Liver (tissue), 9 donors: ENCODE results near the gene KRTAP10-9. TPM values are rescaled to one million over a fixed set of nuclear protein-coding genes. Genes with fewer than 3 reads are reported as not detected.

ENCODE experiments used
- DNase-seq: peaks from one replicate; pipeline ENCODE4 v3.0.0-alpha.2; 2017; ENCODE audit warnings: low spot score
- H3K27ac ChIP-seq, 2 donors: one replicate each; pipeline ENCODE4 v1.7.0; 2013; ENCODE audit warnings: inconsistent platforms in 2 of 2, low read length in 2 of 2, control low read depth in 1 of 2, low read depth in 1 of 2, mild to moderate bottlenecking in 1 of 2
- H3K27me3 ChIP-seq, 4 donors: one replicate each; pipeline versions ENCODE4 v1.6.1 to v1.7.0; 2013; ENCODE audit warnings: low read length in 3 of 4, inconsistent platforms in 1 of 4, mild to moderate bottlenecking in 1 of 4, moderate library complexity in 1 of 4; ENCODE audit not compliant: control insufficient read depth in 4 of 4, insufficient read depth in 4 of 4
- H3K36me3 ChIP-seq, 4 donors: one replicate each; pipeline versions ENCODE4 v1.6.1 to v1.7.0; 2013; ENCODE audit warnings: low read length in 3 of 4, mild to moderate bottlenecking in 3 of 4, low read depth in 1 of 4, moderate library complexity in 1 of 4; ENCODE audit not compliant: control insufficient read depth in 4 of 4, insufficient read depth in 3 of 4
- H3K4me1 ChIP-seq, 4 donors: one replicate each; pipeline versions ENCODE4 v1.6.1 to v1.7.0; 2013; ENCODE audit warnings: low read length in 3 of 4, mild to moderate bottlenecking in 3 of 4, moderate library complexity in 1 of 4; ENCODE audit not compliant: control insufficient read depth in 4 of 4, insufficient read depth in 4 of 4
- H3K4me3 ChIP-seq, 3 donors: one replicate each; pipeline versions ENCODE4 v1.6.1 to v1.7.0; 2013; ENCODE audit warnings: low read length in 3 of 3, control low read depth in 1 of 3, low read depth in 1 of 3, mild to moderate bottlenecking in 1 of 3
- H3K9ac ChIP-seq, 2 donors: one replicate each; pipeline ENCODE4 v1.7.0; 2013; ENCODE audit warnings: low read length in 2 of 2, mild to moderate bottlenecking in 2 of 2, moderate library complexity in 2 of 2, control low read depth in 1 of 2, low read depth in 1 of 2
- H3K9me3 ChIP-seq, 4 donors: one replicate each; pipeline versions ENCODE4 v1.6.1 to v1.7.0; 2013; ENCODE audit warnings: low read length in 3 of 4; ENCODE audit not compliant: control insufficient read depth in 4 of 4
- FOXA1 ChIP-seq: IDR thresholded peaks from 2 replicates; pipeline ENCODE4 v1.6.1; 2016; ENCODE audit warnings: antibody characterized with exemption
- FOXA2 ChIP-seq: IDR thresholded peaks from 2 replicates; pipeline ENCODE4 v1.6.1; 2016; ENCODE audit warnings: antibody characterized with exemption
- GABPA ChIP-seq, 2 donors: IDR thresholded peaks in 1 of 2; conservative IDR thresholded peaks in 1 of 2; 2 replicates each; pipeline ENCODE4 v1.6.1; 2016; ENCODE audit warnings: antibody characterized with exemption in 2 of 2, mild to moderate bottlenecking in 1 of 2, moderate library complexity in 1 of 2
- HNF4A ChIP-seq, 2 donors: conservative IDR thresholded peaks; 2 replicates each; pipeline ENCODE4 v1.6.1; 2016; ENCODE audit warnings: antibody characterized with exemption in 2 of 2, mild to moderate bottlenecking in 2 of 2
- HNF4G ChIP-seq: IDR thresholded peaks from 2 replicates; pipeline ENCODE4 v1.6.1; 2016; ENCODE audit warnings: antibody characterized with exemption
- JUND ChIP-seq, 2 donors: IDR thresholded peaks; 2 replicates each; pipeline ENCODE4 v1.6.1; 2016; ENCODE audit warnings: antibody characterized with exemption in 2 of 2
- MAX ChIP-seq: IDR thresholded peaks from 2 replicates; pipeline ENCODE4 v1.6.1; 2016; ENCODE audit warnings: antibody characterized with exemption
- NR2F2 ChIP-seq: IDR thresholded peaks from 2 replicates; pipeline ENCODE4 v1.6.1; 2016; ENCODE audit warnings: antibody characterized with exemption
- RAD21 ChIP-seq, 2 donors: IDR thresholded peaks; 2 replicates each; pipeline ENCODE4 v1.6.1; 2016; ENCODE audit warnings: antibody characterized with exemption in 2 of 2, mild to moderate bottlenecking in 2 of 2
- RXRA ChIP-seq, 2 donors: IDR thresholded peaks; 2 replicates each; pipeline ENCODE4 v1.6.1; 2017 to 2018; ENCODE audit warnings: antibody characterized with exemption in 2 of 2, mild to moderate bottlenecking in 1 of 2
- SP1 ChIP-seq: IDR thresholded peaks from 2 replicates; pipeline ENCODE4 v1.6.1; 2018; ENCODE audit warnings: antibody characterized with exemption, mild to moderate bottlenecking
- TAF1 ChIP-seq: conservative IDR thresholded peaks from 2 replicates; pipeline ENCODE4 v1.6.1; 2016; ENCODE audit warnings: antibody characterized with exemption, mild to moderate bottlenecking
- YY1 ChIP-seq: IDR thresholded peaks from 2 replicates; pipeline ENCODE4 v1.6.1; 2016; ENCODE audit warnings: antibody characterized with exemption, mild to moderate bottlenecking
- WGBS: extraction: QIAGEN DNeasy Blood & Tissue Kit; methylation state at CpG from one replicate; pipeline ENCODE4 v1.1.7; 2013; 5-methylcytosine and 5-hydroxymethylcytosine counted together
- polyA plus RNA-seq, 2 donors: library from polyadenylated mRNA; stranded (reverse) in 1 of 2; unstranded in 1 of 2; fragments of 200-250 nt in 1 of 2; fragments of >200 nt in 1 of 2; fragmentation: Nextera tagmentation in 1 of 2; extraction: Ambion mirVana in 1 of 2; gene quantifications; one replicate each; pipeline versions ENCODE4 v1.2.1 to v1.2.3, GENCODE V29; 2013 to 2015
- total RNA-seq, 2 donors: library from RNA; depleted of rRNA; stranded (reverse); fragments of >200 nt; gene quantifications; one replicate each; pipeline ENCODE4 v1.2.3, GENCODE V29; 2014
- TF ChIP-seq, protein P1 (sequence below): IDR thresholded peaks from 2 replicates; pipeline ENCODE4 v1.6.1; 2016; ENCODE audit warnings: antibody characterized with exemption
- TF ChIP-seq, protein P2 (sequence below): IDR thresholded peaks from 2 replicates; pipeline ENCODE4 v1.6.1; 2016; ENCODE audit warnings: antibody characterized with exemption, mild to moderate bottlenecking
- TF ChIP-seq, protein P3 (sequence below): fragments of 150-350 bp; IDR thresholded peaks from 2 replicates; pipeline ENCODE4 v1.5.1; 2017; ENCODE audit warnings: improper control_type of control experiment, low read depth, low read length; ENCODE audit not compliant: missing input control
- donor health status: healthy.
- donor health status: healthy.
- donor health status: healthy.
- donor health status: healthy.
- donor health status: healthy.

KRTAP10-9 gene
- total and polyA plus RNA-seq, 4 donors, result not detected

GRCh38 chr21:44612669-44613229 lies 14.1 kb upstream of the KRTAP10-9 start:
- Histone ChIP-seq H3K27ac (no peak overlapping the region), H3K27me3 (no peaks in the 10 kb centered on the region), H3K9ac (no peak overlapping the region), H3K9me3 (peaks cover 0 to 11% (median 1%) of the 10 kb centered on the region in 4 donors), H3K36me3 (no peaks in the 10 kb centered on the region), H3K4me3 (no peak overlapping the region), H3K4me1 (no peaks in the 10 kb centered on the region)
- WGBS, result 87% methylated on average over 13 of the region's 13 CpGs
- TF ChIP-seq SP1 (no peak), FOXA1 (no peak), TAF1 (no peak), HNF4G (no peak), FOXA2 (no peak), RXRA (IDR thresholded peaks at IDR 0.05) (no peak), HNF4A (conservative IDR thresholded peaks at IDR 0.05) (no peak), YY1 (no peak), GABPA (IDR thresholded peaks at IDR 0.05 in 1 of 2, conservative IDR thresholded peaks at IDR 0.05 in 1 of 2) (no peak), NR2F2 (no peak), MAX (no peak), RAD21 (IDR thresholded peaks at IDR 0.05) (no peak), JUND (IDR thresholded peaks at IDR 0.05) (no peak)
- TF ChIP-seq, protein P1, sequence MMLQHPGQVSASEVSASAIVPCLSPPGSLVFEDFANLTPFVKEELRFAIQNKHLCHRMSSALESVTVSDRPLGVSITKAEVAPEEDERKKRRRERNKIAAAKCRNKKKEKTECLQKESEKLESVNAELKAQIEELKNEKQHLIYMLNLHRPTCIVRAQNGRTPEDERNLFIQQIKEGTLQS, result no peak
- TF ChIP-seq, protein P2, sequence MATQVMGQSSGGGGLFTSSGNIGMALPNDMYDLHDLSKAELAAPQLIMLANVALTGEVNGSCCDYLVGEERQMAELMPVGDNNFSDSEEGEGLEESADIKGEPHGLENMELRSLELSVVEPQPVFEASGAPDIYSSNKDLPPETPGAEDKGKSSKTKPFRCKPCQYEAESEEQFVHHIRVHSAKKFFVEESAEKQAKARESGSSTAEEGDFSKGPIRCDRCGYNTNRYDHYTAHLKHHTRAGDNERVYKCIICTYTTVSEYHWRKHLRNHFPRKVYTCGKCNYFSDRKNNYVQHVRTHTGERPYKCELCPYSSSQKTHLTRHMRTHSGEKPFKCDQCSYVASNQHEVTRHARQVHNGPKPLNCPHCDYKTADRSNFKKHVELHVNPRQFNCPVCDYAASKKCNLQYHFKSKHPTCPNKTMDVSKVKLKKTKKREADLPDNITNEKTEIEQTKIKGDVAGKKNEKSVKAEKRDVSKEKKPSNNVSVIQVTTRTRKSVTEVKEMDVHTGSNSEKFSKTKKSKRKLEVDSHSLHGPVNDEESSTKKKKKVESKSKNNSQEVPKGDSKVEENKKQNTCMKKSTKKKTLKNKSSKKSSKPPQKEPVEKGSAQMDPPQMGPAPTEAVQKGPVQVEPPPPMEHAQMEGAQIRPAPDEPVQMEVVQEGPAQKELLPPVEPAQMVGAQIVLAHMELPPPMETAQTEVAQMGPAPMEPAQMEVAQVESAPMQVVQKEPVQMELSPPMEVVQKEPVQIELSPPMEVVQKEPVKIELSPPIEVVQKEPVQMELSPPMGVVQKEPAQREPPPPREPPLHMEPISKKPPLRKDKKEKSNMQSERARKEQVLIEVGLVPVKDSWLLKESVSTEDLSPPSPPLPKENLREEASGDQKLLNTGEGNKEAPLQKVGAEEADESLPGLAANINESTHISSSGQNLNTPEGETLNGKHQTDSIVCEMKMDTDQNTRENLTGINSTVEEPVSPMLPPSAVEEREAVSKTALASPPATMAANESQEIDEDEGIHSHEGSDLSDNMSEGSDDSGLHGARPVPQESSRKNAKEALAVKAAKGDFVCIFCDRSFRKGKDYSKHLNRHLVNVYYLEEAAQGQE, result no peak
- TF ChIP-seq, protein P3, sequence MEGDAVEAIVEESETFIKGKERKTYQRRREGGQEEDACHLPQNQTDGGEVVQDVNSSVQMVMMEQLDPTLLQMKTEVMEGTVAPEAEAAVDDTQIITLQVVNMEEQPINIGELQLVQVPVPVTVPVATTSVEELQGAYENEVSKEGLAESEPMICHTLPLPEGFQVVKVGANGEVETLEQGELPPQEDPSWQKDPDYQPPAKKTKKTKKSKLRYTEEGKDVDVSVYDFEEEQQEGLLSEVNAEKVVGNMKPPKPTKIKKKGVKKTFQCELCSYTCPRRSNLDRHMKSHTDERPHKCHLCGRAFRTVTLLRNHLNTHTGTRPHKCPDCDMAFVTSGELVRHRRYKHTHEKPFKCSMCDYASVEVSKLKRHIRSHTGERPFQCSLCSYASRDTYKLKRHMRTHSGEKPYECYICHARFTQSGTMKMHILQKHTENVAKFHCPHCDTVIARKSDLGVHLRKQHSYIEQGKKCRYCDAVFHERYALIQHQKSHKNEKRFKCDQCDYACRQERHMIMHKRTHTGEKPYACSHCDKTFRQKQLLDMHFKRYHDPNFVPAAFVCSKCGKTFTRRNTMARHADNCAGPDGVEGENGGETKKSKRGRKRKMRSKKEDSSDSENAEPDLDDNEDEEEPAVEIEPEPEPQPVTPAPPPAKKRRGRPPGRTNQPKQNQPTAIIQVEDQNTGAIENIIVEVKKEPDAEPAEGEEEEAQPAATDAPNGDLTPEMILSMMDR, result no peak
- DNase-seq, result no peak

DNA sequence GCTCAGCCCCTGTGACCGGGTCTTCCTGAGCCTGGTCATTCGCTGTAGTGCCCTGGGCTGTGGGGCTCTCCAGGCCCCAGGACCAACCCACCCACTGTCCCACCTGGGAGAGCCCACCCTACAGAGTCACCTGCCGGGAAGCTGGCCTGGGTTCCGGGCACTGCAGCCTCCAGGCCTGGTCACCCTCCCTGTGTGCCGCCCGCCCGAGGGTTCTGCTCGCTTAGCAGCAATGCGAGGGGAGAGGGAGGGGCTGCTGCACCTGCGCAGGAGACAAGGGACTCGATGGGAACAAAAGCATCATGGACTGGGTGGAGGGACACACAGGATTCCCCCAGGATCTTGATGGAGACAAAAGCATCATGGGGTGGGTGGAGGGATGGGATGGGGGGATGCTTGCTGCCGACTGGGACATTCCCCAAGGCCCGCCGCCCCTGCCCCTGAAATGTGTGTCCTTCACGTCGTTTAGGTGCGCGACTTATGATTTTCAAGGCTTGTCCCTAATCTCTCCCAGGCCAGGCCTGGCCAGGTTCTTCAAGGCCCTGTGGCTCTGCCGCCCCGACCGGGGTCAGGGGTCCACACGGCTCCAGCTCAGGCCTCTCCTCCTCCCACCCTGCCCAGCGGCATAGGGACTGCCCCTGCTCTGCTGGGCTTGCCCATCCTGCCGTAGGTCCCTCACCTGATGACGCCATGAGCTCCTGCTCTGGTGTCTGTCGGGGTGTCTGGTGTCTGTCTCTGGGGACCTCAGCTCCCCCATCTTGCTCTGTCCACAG lies 13.3 kb upstream of the KRTAP10-9 start:
- Histone ChIP-seq H3K27me3 (no peaks in the 10 kb centered on the region), H3K4me1 (no peaks in the 10 kb centered on the region), H3K27ac (no peak overlapping the region), H3K9me3 (peaks cover 0 to 11% (median 1%) of the 10 kb centered on the region in 4 donors), H3K4me3 (no peak overlapping the region), H3K36me3 (no peaks in the 10 kb centered on the region), H3K9ac (no peak overlapping the region)
- TF ChIP-seq, protein P1, result no peak
- TF ChIP-seq JUND (IDR thresholded peaks at IDR 0.05), result no peak
- TF ChIP-seq FOXA2, result no peak
- no peak for TF ChIP-seq YY1
- no peak for TF ChIP-seq HNF4G
- TF ChIP-seq NR2F2, result no peak
- no peak for TF ChIP-seq MAX
- no peak for TF ChIP-seq HNF4A (conservative IDR thresholded peaks at IDR 0.05)
- no peak for TF ChIP-seq SP1
- TF ChIP-seq, protein P2, result no peak
- TF ChIP-seq RXRA (IDR thresholded peaks at IDR 0.05), result no peak
- DNase-seq, result peak; percentile 12
- 88% methylated on average over 26 of the region's 26 CpGs for WGBS
